Measurements from ENCODE around the gene AGTPBP1. TPM values are rescaled to one million over a fixed set of nuclear protein-coding genes. Genes with fewer than 3 reads are reported as not detected.

The AGTPBP1 gene
- total and polyA plus RNA-seq, 4 donors, result 10.6 to 55.9 (median 22.4) TPM

- no peak overlapping the region for H3K27ac ChIP-seq (ENCODE audit: low read depth in 1 of 2, low read length in 1 of 2)
- H3K36me3 ChIP-seq (ENCODE audit: control insufficient read depth in 4 of 4, insufficient read depth in 4 of 4, low read length in 4 of 4), result no peaks in the 10 kb centered on the region
- WGBS, 2 donors, result 81 to 90% methylated on average over 4 of the region's 4 CpGs
- TF ChIP-seq CTCF (IDR thresholded peaks at IDR 0.05; ENCODE audit: control extremely low read depth, extremely low read depth), result no peak
- H3K9ac ChIP-seq (ENCODE audit: insufficient read depth in 1 of 2, low read length in 2 of 2), result no peak overlapping the region
- H3K4me1 ChIP-seq (ENCODE audit: control insufficient read depth in 5 of 5, insufficient read depth in 5 of 5, low read length in 5 of 5), result no peaks in the 10 kb centered on the region
- H3K9me3 ChIP-seq (ENCODE audit: control insufficient read depth in 4 of 4, insufficient read depth in 3 of 4, low read length in 3 of 4), result peaks cover 0 to 4% (median 0%) of the 10 kb centered on the region in 4 donors
- DNase-seq, result no peak
- no peak for ATAC-seq (ENCODE audit: insufficient read depth, low FRiP score)
- no peak overlapping the region for H3K4me3 ChIP-seq
- no peaks in the 10 kb centered on the region for H3K27me3 ChIP-seq (ENCODE audit: control insufficient read depth in 3 of 3, insufficient read depth in 3 of 3, low read length in 2 of 3)
Observed at GRCh38 chr9:85502815-85503655, 238.7 kb downstream of the AGTPBP1 start.

- Histone ChIP-seq H3K36me3 (ENCODE audit: control insufficient read depth in 4 of 4, insufficient read depth in 4 of 4, low read length in 4 of 4) (no peaks in the 10 kb centered on the region), H3K9ac (ENCODE audit: insufficient read depth in 1 of 2, low read length in 2 of 2) (no peak overlapping the region), H3K27me3 (ENCODE audit: control insufficient read depth in 3 of 3, insufficient read depth in 3 of 3, low read length in 2 of 3) (no peaks in the 10 kb centered on the region), H3K9me3 (ENCODE audit: control insufficient read depth in 4 of 4, insufficient read depth in 3 of 4, low read length in 3 of 4) (peaks cover 0 to 4% (median 0%) of the 10 kb centered on the region in 4 donors), H3K27ac (ENCODE audit: low read depth in 1 of 2, low read length in 1 of 2) (no peak overlapping the region), H3K4me1 (ENCODE audit: control insufficient read depth in 5 of 5, insufficient read depth in 5 of 5, low read length in 5 of 5) (no peaks in the 10 kb centered on the region), H3K4me3 (no peak overlapping the region)
- WGBS, 2 donors, result 97 to 98% methylated on average over 1 of the region's 1 CpG
- ATAC-seq (ENCODE audit: insufficient read depth, low FRiP score) (no peak), DNase-seq (no peak)
- no peak for TF ChIP-seq CTCF (IDR thresholded peaks at IDR 0.05; ENCODE audit: control extremely low read depth, extremely low read depth)
Observed at GRCh38 chr9:85501882-85502281, 239.9 kb downstream of the AGTPBP1 start.

GRCh38 chr9:85501456-85501855 is 240.3 kb downstream of the AGTPBP1 start:
- DNase-seq (no peak), ATAC-seq (ENCODE audit: insufficient read depth, low FRiP score) (no peak)
- WGBS, 2 donors, result 84 to 95% methylated on average over 6 of the region's 6 CpGs
- Histone ChIP-seq H3K27me3 (ENCODE audit: control insufficient read depth in 3 of 3, insufficient read depth in 3 of 3, low read length in 2 of 3) (no peaks in the 10 kb centered on the region), H3K27ac (ENCODE audit: low read depth in 1 of 2, low read length in 1 of 2) (no peak overlapping the region), H3K9me3 (ENCODE audit: control insufficient read depth in 4 of 4, insufficient read depth in 3 of 4, low read length in 3 of 4) (peaks cover 0 to 4% (median 0%) of the 10 kb centered on the region in 4 donors), H3K4me1 (ENCODE audit: control insufficient read depth in 5 of 5, insufficient read depth in 5 of 5, low read length in 5 of 5) (no peaks in the 10 kb centered on the region), H3K9ac (ENCODE audit: insufficient read depth in 1 of 2, low read length in 2 of 2) (no peak overlapping the region), H3K36me3 (ENCODE audit: control insufficient read depth in 4 of 4, insufficient read depth in 4 of 4, low read length in 4 of 4) (no peaks in the 10 kb centered on the region), H3K4me3 (no peak overlapping the region)
- TF ChIP-seq CTCF (IDR thresholded peaks at IDR 0.05; ENCODE audit: control extremely low read depth, extremely low read depth), result no peak

Other genes starting within 250 kb of the AGTPBP1 start
- 10 to 100 TPM; 21.8 to 33.9 TPM for gene NAA35, start 199.2 kb upstream of the AGTPBP1 start, total RNA-seq
- gene NAA35, start 199.2 kb upstream of the AGTPBP1 start, polyA plus RNA-seq, result 10 to 100 TPM in 1 of 2 donors, 1 to 10 TPM in 1; 6.8 to 10.7 TPM

Data from lung (tissue), 12 donors.